ENCODE data around the gene ANKRD23. TPM values are rescaled to one million over a fixed set of nuclear protein-coding genes. Genes with fewer than 3 reads are reported as not detected.
A peak's percentile ranks its signal among the peaks of the same experiment; 100 is the strongest.
"Not testable (repeated sequence)": the region's sequence is repeated elsewhere in the genome, so short reads cannot be mapped to it uniquely, and the experiment has no call there.

Gene ANKRD23
- polyA plus RNA-seq, 1 donor: 21.3 TPM

DNA sequence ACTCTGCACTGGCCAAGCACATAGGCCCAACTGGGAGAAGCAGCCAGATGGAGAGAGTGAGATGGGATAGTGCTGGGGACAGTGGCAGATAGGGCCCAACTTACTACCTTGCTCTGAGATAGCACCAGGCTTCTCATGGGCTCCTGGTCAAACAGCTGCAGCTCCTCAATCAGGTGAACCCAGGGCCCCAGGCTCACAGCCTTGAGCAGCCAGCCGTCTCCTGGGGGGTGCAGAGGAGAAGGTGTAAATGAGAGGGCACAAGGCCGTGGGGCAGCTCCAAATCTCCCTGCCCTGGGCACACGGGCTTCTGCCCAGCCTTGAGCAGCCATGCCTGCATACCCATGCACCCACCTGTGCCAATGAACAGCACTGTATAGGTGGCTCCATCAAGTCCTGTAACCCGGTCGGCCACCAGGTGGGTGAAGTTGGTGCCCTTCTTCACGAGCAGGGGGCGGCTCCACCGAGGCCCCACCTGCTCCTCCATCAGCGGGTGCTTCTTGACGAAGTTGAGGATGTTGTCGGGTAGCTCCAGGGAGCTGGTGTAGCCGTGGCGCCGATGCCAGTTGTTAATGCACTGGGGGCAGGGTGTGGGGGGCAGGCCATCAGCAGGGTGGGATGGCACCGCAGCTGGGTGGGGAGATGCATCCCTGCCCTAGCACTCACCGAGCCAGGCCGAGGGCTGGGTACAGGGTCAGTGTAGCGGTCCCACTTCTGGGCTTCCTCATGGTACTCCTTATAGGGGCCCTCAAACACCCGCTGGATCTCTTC is 19.9 kb upstream of the ANKRD23 start:
- no peak for DNase-seq (ENCODE audit: low read depth)

DNA sequence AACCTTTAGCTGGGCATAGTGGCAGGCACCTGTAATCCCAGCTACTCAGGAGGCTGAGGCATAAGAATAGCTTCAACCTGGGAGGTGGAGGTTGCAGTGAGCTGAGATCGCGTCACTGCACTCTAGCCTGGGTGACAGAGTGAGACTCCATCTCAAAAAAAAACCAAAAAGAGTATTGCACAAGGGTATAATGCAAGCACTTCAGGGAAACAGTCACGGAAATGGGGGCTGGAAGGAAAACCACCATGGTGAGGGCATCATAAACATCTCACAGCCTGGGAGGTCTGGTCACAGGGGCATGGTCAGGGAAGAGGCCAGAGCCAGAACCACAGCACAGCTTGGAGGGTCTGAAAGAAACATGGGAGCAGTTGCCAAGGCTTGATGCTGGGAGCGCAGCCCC is 19.2 kb upstream of the ANKRD23 start:
- DNase-seq (ENCODE audit: low read depth): not testable (repeated sequence)

GRCh38 chr2:96861074-96861473 is 17.3 kb upstream of the ANKRD23 start:
- DNase-seq (ENCODE audit: low read depth): no peak

DNA sequence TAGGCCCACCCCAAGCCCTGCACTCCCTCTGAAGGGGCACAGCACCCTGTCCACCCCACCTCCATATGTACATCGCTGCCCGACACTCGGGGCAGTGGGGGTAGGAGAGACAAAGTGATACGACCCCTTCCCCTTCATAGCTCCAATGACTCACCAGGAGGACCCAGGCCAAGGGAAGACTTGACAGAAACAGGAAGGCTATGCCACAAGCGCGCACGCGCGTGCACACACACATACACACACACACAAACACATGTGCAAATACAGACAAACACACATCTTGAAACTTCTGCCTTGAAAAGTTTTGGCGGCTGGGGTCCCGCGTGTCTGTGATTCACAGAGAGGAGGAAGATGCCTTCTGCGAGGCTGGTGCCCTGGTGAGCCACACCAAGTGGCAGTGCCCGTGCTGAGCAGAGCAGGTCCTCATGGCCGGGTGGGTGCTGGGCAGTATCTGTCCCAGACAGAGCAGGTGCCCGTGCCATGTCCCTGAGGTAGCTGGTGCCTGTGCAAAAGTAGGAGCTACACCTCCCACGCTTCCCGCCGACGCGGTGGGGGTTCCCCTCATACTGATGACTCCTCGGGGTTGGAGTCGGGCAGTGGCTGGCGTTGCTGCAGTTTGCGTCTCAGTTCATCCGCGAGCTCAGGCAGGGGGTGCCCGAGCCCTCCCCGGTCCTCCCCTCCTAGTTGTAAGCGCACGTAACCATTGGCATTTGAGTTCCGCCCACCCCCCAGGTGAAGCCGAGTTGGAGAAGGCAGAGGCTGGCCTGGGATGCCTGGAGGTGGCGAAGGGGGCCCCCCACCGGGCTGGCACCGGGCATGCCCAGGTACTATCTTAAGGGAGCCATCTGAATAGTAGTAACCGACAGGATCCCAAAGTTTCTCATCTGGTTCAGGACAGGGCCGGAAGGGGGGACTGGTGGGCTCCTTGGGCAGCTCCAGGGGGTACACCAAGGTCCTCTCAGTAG is 16.5 kb upstream of the ANKRD23 start:
- DNase-seq (ENCODE audit: low read depth): no peak

DNA sequence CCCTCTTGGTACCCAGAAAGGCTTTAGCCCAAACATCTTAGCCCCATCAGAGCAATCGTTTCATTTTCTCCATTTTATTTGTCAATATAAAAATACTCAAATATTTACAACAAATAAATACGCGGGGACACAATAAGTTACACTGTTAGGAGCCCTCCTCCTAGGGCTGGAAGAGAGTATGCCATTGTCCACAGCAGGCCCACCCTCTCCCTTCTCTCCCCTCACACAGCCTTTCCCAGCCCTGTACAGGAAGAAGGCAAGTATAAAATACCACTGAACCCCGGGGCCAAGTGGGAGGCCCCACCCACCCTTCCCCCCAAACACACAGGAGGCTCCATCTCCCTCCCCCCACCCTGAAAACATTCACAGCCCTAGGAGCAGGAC is 15.9 kb upstream of the ANKRD23 start:
- DNase-seq (ENCODE audit: low read depth): no peak

DNA sequence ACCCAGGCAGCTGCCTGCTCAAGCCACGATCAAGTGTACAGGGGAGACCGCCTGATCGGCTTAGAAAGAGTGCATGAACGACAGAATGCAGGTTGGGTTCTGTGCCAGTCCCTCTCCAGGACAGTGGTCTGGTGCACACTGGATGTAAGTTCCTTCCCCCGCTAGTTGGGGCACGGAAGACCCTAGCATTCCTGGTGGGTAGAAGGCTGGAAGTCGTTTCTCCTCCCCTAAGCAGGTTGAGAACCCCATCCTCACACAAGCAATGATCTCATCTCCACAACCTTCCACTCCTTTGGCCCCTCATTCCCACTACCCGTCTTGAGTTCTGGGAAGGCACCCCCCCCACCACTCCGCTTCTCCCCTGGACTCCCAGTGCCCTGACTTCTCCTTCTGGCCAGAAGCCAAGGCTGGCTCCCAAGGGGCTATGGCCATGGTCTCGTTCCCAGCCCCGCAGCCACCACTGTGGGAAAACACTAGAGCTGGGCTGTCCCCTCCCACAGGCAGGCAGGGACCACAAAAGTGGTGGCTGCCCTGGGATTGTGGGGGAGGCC is 15.4 kb upstream of the ANKRD23 start:
- DNase-seq (ENCODE audit: low read depth): no peak

DNA sequence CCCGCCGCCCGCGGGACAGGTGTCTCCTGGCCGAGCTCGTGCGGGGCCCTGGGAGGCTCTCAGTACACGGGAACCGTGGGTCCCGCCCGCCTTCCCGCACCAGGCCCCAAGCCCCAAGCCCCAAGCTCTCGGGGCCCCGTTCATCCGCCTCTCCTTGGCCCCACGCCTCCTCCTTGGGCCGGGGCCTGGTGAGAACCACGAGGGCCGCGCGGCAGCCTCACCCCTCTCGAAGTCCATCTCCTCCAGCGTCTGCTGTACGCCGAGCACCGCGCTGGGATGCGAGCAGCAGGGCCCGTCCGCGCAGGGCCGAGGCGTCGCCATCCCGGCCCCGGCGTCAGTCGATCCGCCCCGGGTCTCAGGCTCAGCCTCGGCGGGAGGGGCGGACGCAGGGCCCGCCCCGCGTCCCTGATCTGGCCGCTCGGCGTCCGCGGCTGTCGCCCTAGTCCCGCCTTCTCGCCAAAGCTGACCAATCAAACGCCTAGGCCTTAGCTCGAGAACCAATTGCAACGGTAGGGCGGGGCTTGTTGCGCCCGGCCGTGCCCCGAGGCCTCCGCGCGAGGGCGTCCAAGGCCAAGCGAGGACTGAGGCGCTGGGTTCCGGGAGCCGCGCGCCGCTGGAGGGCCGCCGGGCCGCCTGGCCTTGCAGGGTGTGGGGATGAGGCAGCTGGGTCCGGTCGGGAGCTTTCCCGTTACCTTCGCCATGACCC is 14.0 kb upstream of the ANKRD23 start, which contains the start of gene ANKRD39:
TSS of gene ANKRD39 (minus strand) at position 350 of the 706 bp plus-strand sequence. CDS start at position 321, 29 bp downstream.
- DNase-seq (ENCODE audit: low read depth): peak; percentile 99

DNA sequence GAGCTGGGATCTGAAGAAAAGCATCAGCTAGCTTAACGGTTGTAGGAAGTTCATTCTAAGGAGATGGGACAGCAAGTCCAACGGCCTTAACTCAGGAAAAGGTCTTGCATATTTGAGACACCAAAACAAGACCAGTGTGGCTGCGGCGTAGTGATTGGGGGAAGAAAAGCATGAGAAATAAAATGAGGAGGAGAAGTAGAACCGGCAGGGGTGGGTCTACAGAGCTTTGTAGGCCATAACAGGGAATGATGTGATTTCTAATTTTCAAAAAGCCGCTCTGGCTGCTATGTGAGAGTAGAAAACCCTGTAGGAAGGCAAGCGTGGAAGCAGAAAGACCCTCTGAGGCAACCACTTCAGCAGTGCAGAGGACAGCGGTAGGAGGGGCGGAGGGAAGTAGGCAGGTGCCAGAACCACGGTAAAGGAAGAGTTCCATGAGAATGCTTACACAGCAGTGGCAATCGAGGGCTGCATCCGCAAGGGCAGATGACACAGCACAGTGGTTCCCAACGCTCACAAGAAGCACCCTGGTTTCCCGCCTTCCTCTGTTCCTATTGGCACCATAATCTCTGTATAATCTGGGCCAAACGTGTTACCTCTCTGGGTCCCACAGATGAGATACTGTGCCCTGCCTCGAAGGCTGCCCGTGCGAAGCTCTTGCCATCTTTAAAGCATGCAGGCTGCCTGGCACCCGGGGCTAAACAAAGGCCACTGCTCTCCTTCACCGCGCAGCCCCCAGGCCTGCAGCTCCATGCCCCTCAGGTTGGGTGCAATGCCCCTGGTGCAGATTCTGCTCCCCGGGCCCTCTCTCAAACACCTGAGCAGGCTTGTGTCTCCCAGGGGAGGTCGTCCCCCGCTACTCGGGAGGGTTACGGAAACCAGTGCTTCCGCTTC is 13.2 kb upstream of the ANKRD23 start:
- no peak for DNase-seq (ENCODE audit: low read depth)

DNA sequence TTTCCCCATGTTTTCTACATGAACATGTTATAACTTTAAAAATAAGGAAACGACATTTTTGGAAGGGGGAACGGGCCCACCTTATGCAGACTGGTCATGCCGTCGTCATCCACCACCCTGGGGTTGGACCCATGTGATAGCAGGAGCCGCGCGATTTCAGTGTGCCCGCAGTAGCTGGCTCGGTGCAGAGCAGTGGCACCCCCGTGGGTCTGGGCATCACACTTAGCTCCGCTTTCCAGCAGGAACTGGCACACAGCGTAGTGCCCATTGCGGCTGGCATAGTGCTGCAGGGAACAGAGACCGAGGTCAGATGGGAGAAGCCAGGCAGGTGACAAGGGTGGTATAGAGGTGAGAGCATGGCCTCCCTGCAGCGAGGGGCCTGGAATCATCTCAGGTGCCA is 9.5 kb upstream of the ANKRD23 start:
- DNase-seq (ENCODE audit: low read depth): no peak

GRCh38 chr2:96852667-96853066 is 8.8 kb upstream of the ANKRD23 start:
- DNase-seq (ENCODE audit: low read depth): no peak

DNA sequence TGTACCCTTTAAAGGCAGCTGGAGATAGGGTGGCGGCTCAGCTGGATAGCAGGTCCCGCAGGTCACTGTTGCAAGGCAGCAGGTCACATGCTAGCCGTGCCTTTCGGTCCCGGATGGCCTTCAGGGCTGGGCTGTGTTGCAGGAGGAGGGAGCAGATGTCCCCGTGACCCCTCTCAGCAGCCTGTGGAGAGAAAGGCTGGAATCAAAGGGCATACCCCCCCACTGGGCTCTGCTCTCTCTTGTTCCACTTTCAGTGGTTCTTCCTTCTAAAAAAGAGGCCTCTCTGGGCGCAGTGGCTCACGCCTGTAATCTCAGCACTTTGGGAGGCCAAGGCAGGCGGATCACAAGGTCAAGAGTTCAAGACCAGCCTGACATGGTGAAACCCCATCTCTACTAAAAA is 4.4 kb upstream of the ANKRD23 start:
- DNase-seq (ENCODE audit: low read depth): no peak

DNA sequence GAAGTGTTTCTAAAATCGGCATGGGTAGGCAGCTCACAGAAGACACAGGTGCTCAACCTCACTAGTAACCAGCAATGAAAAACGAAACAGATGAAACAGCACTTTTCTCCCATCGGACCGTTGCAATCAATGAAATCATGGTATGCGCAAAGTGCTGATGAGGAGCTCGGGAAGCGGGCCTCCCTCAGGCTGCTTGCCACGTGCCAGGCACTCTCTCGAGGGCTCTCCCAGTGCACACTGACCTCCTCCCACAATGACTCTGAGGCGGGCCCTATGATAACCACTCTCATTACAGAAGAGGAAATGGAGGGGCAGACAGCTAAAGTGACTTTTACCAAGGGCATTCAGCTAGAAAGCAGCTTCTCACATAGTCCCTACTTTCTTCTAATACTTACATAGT is 3.8 kb upstream of the ANKRD23 start:
- DNase-seq (ENCODE audit: low read depth): no peak

DNA sequence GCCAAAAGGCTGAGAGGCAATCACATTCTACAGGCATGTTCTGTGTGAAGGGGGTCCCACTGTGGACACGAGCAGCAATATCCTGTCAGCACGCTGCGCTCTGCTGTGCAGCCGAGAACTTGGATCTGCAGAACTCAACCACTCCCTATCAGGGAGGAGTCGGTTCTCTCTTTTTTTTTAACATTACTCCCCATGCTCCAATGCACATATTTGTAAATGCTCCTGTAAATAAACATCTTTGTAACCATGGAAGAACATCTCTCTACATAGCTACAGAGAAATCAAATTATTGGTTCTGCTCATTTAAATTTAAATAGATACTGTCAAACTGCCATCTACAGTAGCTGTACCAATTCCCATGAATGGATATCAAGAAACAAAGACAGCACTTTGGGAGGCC is 3.0 kb upstream of the ANKRD23 start:
- DNase-seq (ENCODE audit: low read depth): no peak

GRCh38 chr2:96844405-96844808 is 586 bp upstream of the ANKRD23 start:
- no peak for DNase-seq (ENCODE audit: low read depth)

DNA sequence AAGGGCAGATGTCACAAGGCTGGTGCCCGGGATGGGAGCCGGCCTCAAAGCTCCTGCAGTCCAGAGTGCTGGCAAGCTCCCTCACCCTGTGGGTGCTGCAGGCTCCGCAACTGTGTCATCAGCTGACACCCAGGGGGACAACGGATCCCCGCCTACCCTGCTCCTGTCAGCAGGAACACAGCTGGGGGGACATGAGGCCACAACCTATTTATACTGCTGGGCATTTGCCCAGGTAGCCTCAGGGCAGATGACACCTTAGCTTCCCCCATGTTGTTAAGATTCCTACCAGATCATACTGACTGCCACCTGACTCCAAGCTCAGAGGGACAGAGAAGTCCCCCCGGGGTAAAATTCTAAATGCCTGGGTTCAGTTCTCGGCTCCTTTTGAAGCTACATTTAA is 1.2 kb downstream of the ANKRD23 start:
- DNase-seq (ENCODE audit: low read depth): no peak

DNA sequence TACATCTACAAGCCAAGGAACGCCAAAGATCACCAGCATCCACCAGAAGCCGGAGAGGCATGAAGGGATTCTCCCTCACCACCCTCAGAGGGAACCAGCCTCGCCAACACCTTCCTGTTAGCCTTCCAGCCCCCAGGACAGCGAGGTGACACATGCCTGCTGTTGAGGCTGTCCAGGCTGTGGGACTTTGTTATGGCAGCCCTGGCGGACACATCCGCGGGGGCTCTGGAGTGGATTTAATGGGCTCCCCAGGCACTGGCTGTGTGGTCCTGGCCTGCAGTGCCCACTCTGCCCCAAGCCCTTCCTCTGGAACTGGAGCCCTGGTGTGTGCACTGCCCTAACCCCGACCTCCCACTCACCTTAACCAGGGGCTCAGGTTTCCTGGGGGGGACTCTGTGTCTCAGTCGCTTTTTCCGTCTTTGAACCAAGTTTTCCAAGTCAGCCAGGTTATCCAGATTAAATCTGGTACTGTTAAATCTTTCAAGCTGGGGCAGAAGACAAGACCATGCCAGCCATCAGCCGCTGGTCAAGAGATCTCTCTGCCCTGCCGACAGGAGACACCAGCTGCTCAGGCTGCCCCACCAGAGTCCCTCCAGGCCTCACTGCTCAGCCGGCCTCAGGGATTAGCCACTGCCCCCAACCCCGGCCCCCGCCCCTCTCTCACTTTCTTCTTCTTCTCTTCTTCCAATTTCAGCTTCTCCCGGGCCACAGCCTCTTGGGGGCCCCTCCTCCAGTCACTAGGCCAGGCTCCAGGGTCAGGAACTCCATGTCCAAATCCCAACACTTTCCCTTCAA is 1.9 kb downstream of the ANKRD23 start:
- no peak for DNase-seq (ENCODE audit: low read depth)

GRCh38 chr2:96839875-96840850 is 3.7 kb downstream of the ANKRD23 start:
- no peak for DNase-seq (ENCODE audit: low read depth)

DNA sequence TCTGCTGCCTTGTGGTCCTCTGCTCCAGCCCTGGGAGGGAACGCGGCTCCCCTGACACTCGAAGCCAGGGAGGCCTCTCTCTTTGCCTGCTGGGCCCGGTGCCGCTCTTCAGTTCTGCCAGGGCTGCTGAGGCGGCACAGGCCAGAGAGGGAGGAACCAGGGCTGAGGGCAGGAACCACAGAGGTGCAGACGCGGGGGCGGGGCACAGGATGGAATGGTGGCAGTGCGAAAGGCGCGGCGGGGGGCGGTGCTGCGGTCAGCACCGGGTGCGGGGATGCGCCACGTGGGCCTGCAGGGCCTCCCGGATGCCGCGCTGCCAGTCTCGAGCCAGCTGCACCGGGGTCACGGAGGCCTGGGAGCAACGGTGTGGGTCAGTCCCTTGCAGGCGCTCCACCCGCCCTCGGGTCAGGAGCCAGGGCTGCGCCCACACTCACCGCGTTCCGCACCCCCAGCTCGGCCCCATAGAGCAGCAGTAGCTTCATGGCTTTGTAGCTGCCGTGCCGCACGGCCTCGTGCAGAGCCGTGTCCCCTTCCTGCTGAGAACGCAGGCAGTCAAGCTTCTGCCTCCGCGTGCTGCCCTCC is 4.4 kb downstream of the ANKRD23 start:
- DNase-seq (ENCODE audit: low read depth): no peak
